GM12878 (cell line): ENCODE data around the gene GPR18. TPM values are rescaled to one million over a fixed set of nuclear protein-coding genes. Genes with fewer than 3 reads are reported as not detected.

ENCODE experiments used
- ATAC-seq: fragments of 200-7000 bp; cut with Tn5 transposase; 3 replicates; pipeline ENCODE4 v1.9.1; 2020; ENCODE audit warnings: mild to moderate bottlenecking, moderate library complexity
- BruUV-seq: library from RNA; stranded (reverse); fragments of 400-500 nt; replicated peaks from 2 replicates; lab custom pipeline; 2021; lab: Mats Ljungman, UMichigan
- CTCF ChIA-PET: fragments of 300-600 bp; sonication (Branson Sonifier 250); formaldehyde crosslinking; extraction: SDS; loops from one replicate; lab custom pipeline; 2021; ENCODE audit warnings: inconsistent platforms; lab: Yijun Ruan, JAX
- POLR2A ChIA-PET: fragments of 350-600 bp; formaldehyde crosslinking; extraction: SDS; loops from one replicate; lab custom pipeline; 2021; ENCODE audit warnings: inconsistent platforms; lab: Charles Lee
- RAD21 ChIA-PET: fragments of 300-600 bp; sonication (Branson Sonifier 250); formaldehyde crosslinking; loops from one replicate; lab custom pipeline; 2023; ENCODE audit warnings: antibody characterized with exemption; ENCODE audit not compliant: unreplicated experiment; lab: Charles Lee
- SMC1A ChIA-PET: fragments of 300-600 bp; sonication (Branson Sonifier 250); formaldehyde crosslinking; loops from one replicate; lab custom pipeline; 2023; ENCODE audit not compliant: unreplicated experiment, uncharacterized antibody; lab: Charles Lee
- DNase-seq: peaks from one replicate; pipeline ENCODE4 v3.0.0-alpha.2; 2011; ENCODE audit warnings: low read depth, low spot score
- FAIRE-seq: peaks from 3 replicates; lab custom pipeline; 2011; peaks lifted over from hg19 to GRCh38; lab: Jason Lieb, UNC
- H2AFZ ChIP-seq: 2 replicates; pipeline ENCODE4 v1.6.0; 2011; ENCODE audit warnings: low read depth, low read length, control low read depth; ENCODE audit not compliant: control insufficient read depth
- H3K27ac ChIP-seq: 2 replicates; pipeline ENCODE4 v1.5.1; 2011; ENCODE audit warnings: control low read depth; ENCODE audit not compliant: control insufficient read depth, insufficient read depth
- H3K27me3 ChIP-seq, 2 experiments: replicated peaks in 1 of 2; 2 replicates each; pipeline versions ENCODE4 v1.6.0 to v1.6.1; 2011; ENCODE audit warnings: low read length in 1 of 2; ENCODE audit not compliant: control insufficient read depth in 2 of 2, insufficient read depth in 2 of 2
- H3K36me3 ChIP-seq, 2 experiments: 2 replicates each; pipeline ENCODE4 v1.5.1; 2011; ENCODE audit warnings: low read length in 1 of 2; ENCODE audit not compliant: control insufficient read depth in 2 of 2, insufficient read depth in 2 of 2
- H3K4me1 ChIP-seq: 2 replicates; pipeline ENCODE4 v1.6.1; 2011; ENCODE audit warnings: mild to moderate bottlenecking, low read length, moderate library complexity, mixed read lengths; ENCODE audit not compliant: control insufficient read depth, insufficient read depth
- H3K4me2 ChIP-seq: 2 replicates; pipeline ENCODE4 v1.6.0; 2011; ENCODE audit warnings: control low read depth; ENCODE audit not compliant: control insufficient read depth, insufficient read depth
- H3K4me3 ChIP-seq: fragments of 200-600 bp; sonication (generic); 2 replicates; pipeline ENCODE4 v1.5.1; 2016
- H3K79me2 ChIP-seq: 2 replicates; pipeline ENCODE4 v1.6.0; 2011; ENCODE audit warnings: low read length; ENCODE audit not compliant: control insufficient read depth, insufficient read depth
- H3K9ac ChIP-seq: 2 replicates; pipeline ENCODE4 v1.8.0; 2011; ENCODE audit warnings: low read length, control low read depth, mixed read lengths; ENCODE audit not compliant: control insufficient read depth, insufficient read depth
- H3K9me3 ChIP-seq: replicated peaks from 3 replicates; pipeline ENCODE4 v1.5.1; 2011; ENCODE audit warnings: mild to moderate bottlenecking, low read length; ENCODE audit not compliant: control insufficient read depth, insufficient read depth
- H4K20me1 ChIP-seq: 2 replicates; pipeline ENCODE4 v1.6.0; 2011; ENCODE audit not compliant: control insufficient read depth, insufficient read depth
- CHD2 ChIP-seq: IDR thresholded peaks from 2 replicates; pipeline ENCODE4 v1.6.1; 2011; ENCODE audit warnings: low read depth, low read length, improper control_type of control experiment, borderline replicate concordance
- CHD4 ChIP-seq: fragments of 200-600 bp; sonication (generic); IDR thresholded peaks from 2 replicates; pipeline ENCODE4 v1.6.1; 2016; ENCODE audit warnings: mild to moderate bottlenecking
- EED ChIP-seq: sonication (generic); IDR thresholded peaks from 2 replicates; pipeline ENCODE4 v1.6.1; 2016; ENCODE audit warnings: antibody characterized with exemption, low read depth
- HDGF ChIP-seq: fragments of 450-650 bp; IDR thresholded peaks from 2 replicates; pipeline ENCODE4 v1.6.1; 2016; ENCODE audit warnings: antibody characterized with exemption
- IKZF1 ChIP-seq: fragments of 450-650 bp; conservative IDR thresholded peaks from 2 replicates; pipeline ENCODE4 v1.6.1; 2017; ENCODE audit warnings: antibody characterized with exemption, mild to moderate bottlenecking
- IRF4 ChIP-seq: IDR thresholded peaks from 2 replicates; pipeline ENCODE4 v1.6.1; 2011; ENCODE audit warnings: low read depth, low read length
- NR2C2 ChIP-seq: IDR thresholded peaks from 2 replicates; pipeline ENCODE4 v1.6.1; 2011; ENCODE audit warnings: borderline replicate concordance, low read depth; ENCODE audit not compliant: control insufficient read depth, insufficient read length
- PBX3 ChIP-seq: IDR thresholded peaks from 2 replicates; pipeline ENCODE4 v1.6.1; 2011; ENCODE audit warnings: mild to moderate bottlenecking, low read depth, low read length, moderate library complexity; ENCODE audit not compliant: insufficient replicate concordance
- RBBP5 ChIP-seq: fragments of 200-600 bp; sonication (generic); conservative IDR thresholded peaks from 2 replicates; pipeline ENCODE4 v1.6.1; 2016
- SIN3A ChIP-seq: IDR thresholded peaks from 2 replicates; pipeline ENCODE4 v1.6.1; 2012; ENCODE audit warnings: low read depth, low read length, improper control_type of control experiment
- SP1 ChIP-seq: IDR thresholded peaks from one replicate; pipeline ENCODE4 v1.6.1; 2011; ENCODE audit warnings: low read depth, low read length
- SPI1 ChIP-seq: IDR thresholded peaks from 2 replicates; pipeline ENCODE4 v1.6.1; 2011; ENCODE audit warnings: low read depth, mild to moderate bottlenecking, low read length, moderate library complexity, borderline replicate concordance; ENCODE audit not compliant: insufficient read depth
- SREBF1 ChIP-seq: IDR thresholded peaks from 2 replicates; pipeline ENCODE4 v1.6.1; 2012; ENCODE audit warnings: mild to moderate bottlenecking, low read length
- SREBF2 ChIP-seq: IDR thresholded peaks from 2 replicates; pipeline ENCODE4 v1.6.1; 2012; ENCODE audit warnings: mild to moderate bottlenecking, low read length
- STAT3 ChIP-seq: IDR thresholded peaks from 2 replicates; pipeline ENCODE4 v1.6.1; 2011; ENCODE audit warnings: low read depth, low read length, improper control_type of control experiment
- ZBTB11 ChIP-seq: fragments of 450-650 bp; formaldehyde crosslinking; IDR thresholded peaks from 2 replicates; pipeline ENCODE4 v1.5.0; 2022; ENCODE audit warnings: mild to moderate bottlenecking, missing genetic modification characterization
- ZSCAN29 ChIP-seq: fragments of 450-650 bp; IDR thresholded peaks from 2 replicates; pipeline ENCODE4 v1.6.1; 2017; ENCODE audit warnings: mild to moderate bottlenecking, moderate library complexity
- WGBS: methylation state at CpG from one replicate; pipeline ENCODE4 v1.1.6; 2016; ENCODE audit warnings: low lambda C conversion rate; ENCODE audit not compliant: insufficient replicate concordance, insufficient coverage; ENCODE audit errors: missing lambda C conversion rate; 5-methylcytosine and 5-hydroxymethylcytosine counted together
- in situ Hi-C: fragments of 300-500 bp; cut with MboI; formaldehyde crosslinking; loops from 9 replicates; pipeline ENCODE4 v1.14.3; 2018; ENCODE audit warnings: mixed read lengths
- intact Hi-C: fragments of 100-400 bp; cut with micrococcal nuclease; formaldehyde crosslinking; loops from one replicate; pipeline ENCODE4 v1.14.2; 2022; ENCODE audit not compliant: unreplicated experiment
- polyA plus RNA-seq, 11 experiments: library from polyadenylated mRNA; depleted of rRNA in 4 of 11; unstranded in 6 of 11; stranded (reverse) in 5 of 11; fragments of >200 nt; fragmentation: Nextera tagmentation in 4 of 11; fragmentation: Illumina TruSeq in 1 of 11; extraction: Ambion mirVana in 4 of 11; extraction: Trizol in 1 of 11; gene quantifications; 1 replicate in 1 of 11; 2 replicates in 10 of 11; pipeline versions ENCODE4 v1.2.1 to v1.2.3, GENCODE V29; 2011 to 2016; ENCODE audit warnings: inconsistent platforms in 2 of 11, missing spikeins in 2 of 11, low read depth in 1 of 11
- total RNA-seq, 4 experiments: library from RNA; depleted of rRNA in 3 of 4; stranded (reverse); fragments of >200 nt in 3 of 4; fragmentation: Illumina TruSeq in 1 of 4; extraction: Trizol in 1 of 4; gene quantifications; 2 replicates each; pipeline versions ENCODE4 v1.2.1 to v1.2.3, GENCODE V29; 2013 to 2021

GPR18 gene
- total and polyA plus RNA-seq, 10 of the 15 experiments (the other 5 are each of a cell fraction or from before 2014, with no cell fraction given): 3.3 to 12.9 (median 5.2) TPM

GRCh38 chr13:99227331-99227900 lies 30.8 kb downstream of the GPR18 start (continued):
- no peak for TF ChIP-seq HDGF

GRCh38 chr13:99226513-99226912 lies 31.7 kb downstream of the GPR18 start:
- POLR2A ChIA-PET: no interaction called here
- DNase-seq (no peak), ATAC-seq (no peak), FAIRE-seq (no peak)
- Histone ChIP-seq H3K27me3 (no peaks in the 10 kb centered on the region), H3K9ac (no peak overlapping the region), H2AFZ (no peak overlapping the region), H3K4me3 (no peak overlapping the region), H3K4me2 (no peak overlapping the region), H3K27ac (no peak overlapping the region), H3K79me2 (peaks cover 59% of the 10 kb centered on the region), H3K9me3 (no peaks in the 10 kb centered on the region; the same call in 2 of the 3 replicates), H4K20me1 (peaks cover 4% of the 10 kb centered on the region; the same call in 1 of the 2 replicates), H3K4me1 (peaks cover 43% of the 10 kb centered on the region), H3K36me3 (no peaks in the 10 kb centered on the region)
- RAD21 ChIA-PET: interaction anchor here (0.8 kb wide), 1 partner anchor 30 kb away, joined by 3 read pairs; no protein-coding TSS in a partner anchor
- SMC1A ChIA-PET: interaction anchor here (1.2 kb wide), 1 partner anchor 21 kb away, joined by 3 read pairs; no protein-coding TSS in a partner anchor
- intact Hi-C loops (no loop called here), in situ Hi-C loops (no loop called here)
- TF ChIP-seq NR2C2: no peak
- TF ChIP-seq CHD4: no peak
- no peak for TF ChIP-seq ZSCAN29
- TF ChIP-seq EED: no peak
- TF ChIP-seq PBX3: no peak
- TF ChIP-seq IRF4: no peak
- TF ChIP-seq CHD2: no peak
- no peak for TF ChIP-seq RBBP5
- no peak for TF ChIP-seq IKZF1
- TF ChIP-seq SP1: no peak
- TF ChIP-seq SPI1: no peak
- TF ChIP-seq STAT3: no peak
- no peak for TF ChIP-seq SIN3A
- no peak for TF ChIP-seq SREBF1
- TF ChIP-seq SREBF2: no peak
- no peak for TF ChIP-seq ZBTB11 (CRISPR knock-in tag)
- CTCF ChIA-PET: interaction anchor here (1.2 kb wide), 1 partner anchor 23 kb away, joined by 5 read pairs; no protein-coding TSS in a partner anchor
- no TSS peak for BruUV-seq
- 100% methylated on average over 2 of the region's 2 CpGs for WGBS
